Colonic mucosa (tissue), 4 donors: ENCODE data around the gene TMEFF1. TPM values are rescaled to one million over a fixed set of nuclear protein-coding genes. Genes with fewer than 3 reads are reported as not detected.

ENCODE experiments used
- DNase-seq: peaks from one replicate; pipeline ENCODE4 v3.0.0-alpha.2; 2020
- H3K27ac ChIP-seq: fragments of 200-600 bp; one replicate; pipeline ENCODE4 v1.8.0; 2021
- H3K27me3 ChIP-seq: fragments of 200-600 bp; one replicate; pipeline ENCODE4 v1.8.0; 2021
- H3K36me3 ChIP-seq: fragments of 200-600 bp; one replicate; pipeline ENCODE4 v1.8.0; 2021
- H3K4me1 ChIP-seq: fragments of 200-600 bp; one replicate; pipeline ENCODE4 v1.8.0; 2021; ENCODE audit warnings: mild to moderate bottlenecking
- H3K4me3 ChIP-seq: fragments of 200-600 bp; one replicate; pipeline ENCODE4 v1.8.0; 2021
- H3K9ac ChIP-seq, 2 donors: one replicate each; pipeline ENCODE4 v1.7.0; 2013; ENCODE audit warnings: control low read depth in 2 of 2, low read depth in 2 of 2, low read length in 2 of 2
- H3K9me3 ChIP-seq: fragments of 200-600 bp; one replicate; pipeline ENCODE4 v1.8.0; 2021
- CTCF ChIP-seq: fragments of 200-600 bp; IDR thresholded peaks from one replicate; pipeline ENCODE4 v1.8.0; 2022; ENCODE audit warnings: antibody characterized with exemption, mild to moderate bottlenecking
- intact Hi-C: fragments of 100-400 bp; cut with DNase I; formaldehyde crosslinking; loops from one replicate; pipeline ENCODE4 v1.14.1; 2022
- total RNA-seq, 2 donors: library from RNA; stranded (reverse); fragmentation: NEBNext Ultra II Directional in 1 of 2; extraction: Animal tissue kit (Norgen Biotek cat#: 25700) in 1 of 2; gene quantifications; one replicate each; pipeline ENCODE4 v1.2.1, GENCODE V29; 2021
- donor health status: healthy.
- donor health status: DM: no; HTN: no; CAD: no.
- donor health status: DM: no; HTN: no; CAD: no.

The TMEFF1 gene
- total RNA-seq, 2 donors from 2014 or later: 0.27 TPM; not detected in 1

GRCh38 chr9:100465761-100466160 lies 7.2 kb upstream of the TMEFF1 start:
- no peaks in the 10 kb centered on the region for H3K27me3 ChIP-seq
- intact Hi-C loops: no loop called here
- no peak for TF ChIP-seq CTCF
- no peaks in the 10 kb centered on the region for H3K4me1 ChIP-seq
- DNase-seq: no peak
- no peaks in the 10 kb centered on the region for H3K36me3 ChIP-seq
- no peak overlapping the region for H3K4me3 ChIP-seq
- no peaks in the 10 kb centered on the region for H3K9me3 ChIP-seq
- H3K9ac ChIP-seq: no peak overlapping the region
- H3K27ac ChIP-seq: no peak overlapping the region

- Histone ChIP-seq H3K36me3 (no peaks in the 10 kb centered on the region), H3K9ac (no peak overlapping the region)
Measured at GRCh38 chr9:100466171-100466828, 6.6 kb upstream of the TMEFF1 start.

DNA sequence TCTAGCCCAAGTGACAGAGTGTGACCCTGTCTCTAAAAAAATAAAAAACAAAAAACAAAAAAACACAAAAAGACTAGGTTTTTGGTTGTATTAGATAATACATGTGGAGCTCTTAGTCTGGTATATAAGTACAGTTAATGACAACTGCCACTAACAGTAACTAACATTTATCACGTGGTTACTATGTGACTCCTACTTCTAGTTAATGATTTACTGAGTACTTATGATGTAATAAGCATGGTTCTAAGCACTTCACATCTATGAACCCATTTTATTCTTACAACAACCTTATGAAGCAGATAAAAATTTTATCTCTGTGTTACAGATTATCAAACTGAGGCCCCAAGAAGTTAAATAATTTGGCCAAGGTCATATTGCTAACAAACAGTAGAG lies 6.1 kb upstream of the TMEFF1 start:
- H3K9me3 ChIP-seq: no peaks in the 10 kb centered on the region
- DNase-seq: no peak
- H3K27ac ChIP-seq: no peak overlapping the region
- H3K4me3 ChIP-seq: no peak overlapping the region
- H3K27me3 ChIP-seq: no peaks in the 10 kb centered on the region
- intact Hi-C loops: no loop called here
- H3K36me3 ChIP-seq: no peaks in the 10 kb centered on the region
- H3K4me1 ChIP-seq: no peaks in the 10 kb centered on the region
- TF ChIP-seq CTCF: no peak
- H3K9ac ChIP-seq: no peak overlapping the region

More at GRCh38 chr9:100466171-100466828, 6.6 kb upstream of the TMEFF1 start:
- DNase-seq: no peak
- Histone ChIP-seq H3K27ac (no peak overlapping the region), H3K27me3 (no peaks in the 10 kb centered on the region), H3K9me3 (no peaks in the 10 kb centered on the region), H3K4me3 (no peak overlapping the region), H3K4me1 (no peaks in the 10 kb centered on the region)
- TF ChIP-seq CTCF: no peak
- intact Hi-C loops: no loop called here

GRCh38 chr9:100468041-100468440 lies 4.9 kb upstream of the TMEFF1 start:
- peaks cover 4% of the 10 kb centered on the region for H3K27me3 ChIP-seq
- H3K4me3 ChIP-seq: no peak overlapping the region
- TF ChIP-seq CTCF: no peak
- intact Hi-C loops: no loop called here
- no peak for DNase-seq
- H3K9me3 ChIP-seq: no peaks in the 10 kb centered on the region
- no peaks in the 10 kb centered on the region for H3K36me3 ChIP-seq
- H3K4me1 ChIP-seq: no peaks in the 10 kb centered on the region
- H3K9ac ChIP-seq: no peak overlapping the region
- no peak overlapping the region for H3K27ac ChIP-seq

GRCh38 chr9:100472268-100472667 lies 681 bp upstream of the TMEFF1 start:
- Histone ChIP-seq H3K9ac (no peak overlapping the region), H3K4me1 (no peaks in the 10 kb centered on the region), H3K9me3 (no peaks in the 10 kb centered on the region), H3K27me3 (peaks cover 18% of the 10 kb centered on the region), H3K27ac (no peak overlapping the region), H3K4me3 (no peak overlapping the region), H3K36me3 (no peaks in the 10 kb centered on the region)
- intact Hi-C loops: no loop called here
- no peak for TF ChIP-seq CTCF
- DNase-seq: no peak
